Subcutaneous adipose tissue (tissue), 4 donors: ENCODE results near the gene PPARG. TPM values are rescaled to one million over a fixed set of nuclear protein-coding genes. Genes with fewer than 3 reads are reported as not detected.

ENCODE experiments used
- CTCF ChIP-seq: fragments of 450-650 bp; IDR thresholded peaks from one replicate; pipeline ENCODE4 v1.5.1; 2016; ENCODE audit warnings: low read depth, mild to moderate bottlenecking, control low read depth, antibody characterized with exemption, moderate library complexity
- total RNA-seq, 4 donors: library from RNA; depleted of rRNA; stranded (reverse); fragments of >200 nt; gene quantifications; one replicate each; pipeline ENCODE4 v1.1.0, GENCODE V29; 2016

The PPARG gene
- total RNA-seq, 4 donors from 2014 or later: 223 to 357 (median 337) TPM

DNA sequence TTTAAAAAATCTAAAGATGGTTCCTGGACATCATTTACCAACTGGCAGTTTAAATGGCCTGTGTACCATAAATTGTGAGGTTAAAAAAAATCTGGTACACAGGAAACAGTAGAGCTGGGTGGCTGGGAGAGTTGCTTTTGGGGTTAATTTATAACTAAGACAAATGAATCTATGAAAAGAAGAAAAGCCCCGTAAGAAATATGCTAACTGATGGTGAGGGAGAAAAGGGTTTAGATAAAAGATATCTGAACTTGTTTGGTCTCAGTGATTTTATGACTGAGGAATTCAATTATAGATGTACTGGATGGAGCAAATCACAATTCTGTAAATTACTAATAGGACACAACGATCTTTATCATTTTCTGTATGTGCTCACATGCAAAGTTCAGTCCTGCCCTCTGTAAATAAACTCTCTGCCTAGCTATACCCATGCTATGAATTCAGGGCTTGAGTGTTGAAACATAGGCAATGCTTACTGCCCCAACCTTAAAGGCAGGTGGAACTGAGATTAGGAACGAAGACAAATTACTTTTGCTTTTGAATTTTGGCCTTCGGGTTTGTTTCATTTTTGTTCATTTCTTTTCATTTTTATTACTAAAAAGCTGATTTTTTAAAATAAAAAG lies 28.0 kb downstream of the PPARG start:
- no peak for TF ChIP-seq CTCF

DNA sequence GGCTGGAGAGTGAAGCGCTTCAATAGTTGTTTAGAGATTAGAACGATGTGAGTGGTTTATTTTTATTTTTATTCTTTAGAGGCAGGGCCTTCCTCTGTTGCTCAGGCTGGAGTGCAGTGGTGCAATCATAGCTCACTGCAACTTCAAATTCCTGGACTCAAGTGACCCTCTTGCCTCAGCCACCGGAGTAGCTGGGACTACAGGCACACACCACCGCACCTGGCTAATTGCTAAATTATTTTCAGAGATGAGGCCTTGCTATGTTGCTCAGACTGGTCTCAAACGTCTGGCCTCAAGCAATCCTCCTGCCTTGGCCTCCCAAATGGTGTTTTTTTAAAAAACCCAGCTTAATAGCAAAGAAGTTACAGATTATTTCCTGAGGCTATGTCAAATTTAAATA lies 29.0 kb downstream of the PPARG start:
- no peak for TF ChIP-seq CTCF

- TF ChIP-seq CTCF: no peak
These were observed 30.1 kb downstream of the PPARG start for GRCh38 chr3:12318758-12319621.

GRCh38 chr3:12321015-12321414 lies 32.1 kb downstream of the PPARG start:
- TF ChIP-seq CTCF: no peak

DNA sequence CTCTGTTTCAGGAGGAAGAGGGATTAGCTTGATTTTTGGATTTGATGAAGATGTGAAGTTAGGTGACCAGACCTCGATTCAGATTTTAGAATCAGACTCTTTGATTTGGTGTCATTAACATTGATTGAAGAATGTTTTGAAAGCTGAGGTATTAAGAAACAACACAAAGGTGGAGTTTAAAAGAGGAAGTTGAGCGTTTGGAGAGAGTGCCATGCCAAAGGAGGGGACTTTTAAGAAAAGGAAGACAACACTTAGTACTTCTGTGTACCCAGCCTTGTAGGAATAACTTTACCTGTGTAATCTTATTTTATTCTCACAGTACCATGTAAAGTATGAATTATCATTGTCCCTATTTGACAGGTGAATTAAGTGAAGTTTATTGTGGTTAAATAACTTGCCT lies 34.4 kb downstream of the PPARG start:
- TF ChIP-seq CTCF: no peak

- TF ChIP-seq CTCF: no peak
These were observed 37.0 kb downstream of the PPARG start for GRCh38 chr3:12325586-12326515.
